Smooth muscle cell (in vitro differentiated cells): ENCODE data around the gene PDE1A. TPM values are rescaled to one million over a fixed set of nuclear protein-coding genes. Genes with fewer than 3 reads are reported as not detected.

Source experiments
- DNase-seq: peaks from one replicate; lab custom pipeline; 2025; ENCODE audit not compliant: unreplicated experiment; lab: John Stamatoyannopoulos, UW
- H2AFZ ChIP-seq: fragments of 200-600 bp; sonication (generic); 2 replicates; pipeline ENCODE4 v1.6.0; 2016; ENCODE audit warnings: antibody characterized with exemption, low read depth, mild to moderate bottlenecking
- H3F3A ChIP-seq: fragments of 200-600 bp; sonication (generic); 2 replicates; pipeline ENCODE4 v1.6.0; 2017; ENCODE audit warnings: antibody characterized with exemption, low read depth
- H3K27ac ChIP-seq: fragments of 200-600 bp; sonication (generic); 2 replicates; pipeline ENCODE4 v1.5.1; 2016; ENCODE audit warnings: low read depth, mild to moderate bottlenecking
- H3K27me3 ChIP-seq: fragments of 200-600 bp; sonication (generic); 2 replicates; pipeline ENCODE4 v1.6.1; 2016; ENCODE audit warnings: low read depth, mild to moderate bottlenecking
- H3K36me3 ChIP-seq: fragments of 200-600 bp; sonication (generic); 2 replicates; pipeline ENCODE4 v1.5.1; 2016; ENCODE audit warnings: low read depth
- H3K4me1 ChIP-seq: fragments of 200-600 bp; sonication (generic); 2 replicates; pipeline ENCODE4 v1.5.1; 2016; ENCODE audit warnings: low read depth
- H3K4me2 ChIP-seq: fragments of 200-600 bp; sonication (generic); 2 replicates; pipeline ENCODE4 v1.6.0; 2016; ENCODE audit warnings: mild to moderate bottlenecking
- H3K4me3 ChIP-seq: fragments of 200-600 bp; sonication (generic); 2 replicates; pipeline ENCODE4 v1.5.1; 2016; ENCODE audit warnings: mild to moderate bottlenecking
- H3K79me2 ChIP-seq: fragments of 200-600 bp; sonication (generic); 2 replicates; pipeline ENCODE4 v1.6.0; 2016; ENCODE audit warnings: low read depth, mild to moderate bottlenecking
- H3K9ac ChIP-seq: fragments of 200-600 bp; sonication (generic); 2 replicates; pipeline ENCODE4 v1.6.0; 2016; ENCODE audit warnings: low read depth
- H3K9me3 ChIP-seq: fragments of 200-600 bp; sonication (generic); replicated peaks from 2 replicates; pipeline ENCODE4 v1.5.1; 2016; ENCODE audit warnings: low read depth
- H4K20me1 ChIP-seq: fragments of 200-600 bp; sonication (generic); 2 replicates; pipeline ENCODE4 v1.6.0; 2016; ENCODE audit warnings: low read depth
- WGBS: methylation state at CpG from one replicate; pipeline ENCODE4 v1.1.7; 2016; ENCODE audit warnings: low lambda C conversion rate; 5-methylcytosine and 5-hydroxymethylcytosine counted together
- polyA plus RNA-seq: library from polyadenylated mRNA; unstranded; fragments of >200 nt; fragmentation: Nextera tagmentation; extraction: Ambion mirVana; gene quantifications from 2 replicates; pipeline ENCODE4 v1.2.1, GENCODE V29; 2016
- total RNA-seq: library from RNA; depleted of rRNA; stranded (reverse); fragments of >200 nt; gene quantifications from 2 replicates; pipeline ENCODE4 v1.2.3, GENCODE V29; 2014
- TF ChIP-seq, protein P1 (sequence below): fragments of 200-600 bp; sonication (generic); IDR thresholded peaks from 2 replicates; pipeline ENCODE4 v1.5.1; 2017; ENCODE audit warnings: borderline replicate concordance, mild to moderate bottlenecking, antibody characterized with exemption; ENCODE audit not compliant: insufficient read depth, poor library complexity, severe bottlenecking

PDE1A gene
- total and polyA plus RNA-seq, 2 experiments from 2014 or later, result 0.58 to 0.96 TPM

DNA sequence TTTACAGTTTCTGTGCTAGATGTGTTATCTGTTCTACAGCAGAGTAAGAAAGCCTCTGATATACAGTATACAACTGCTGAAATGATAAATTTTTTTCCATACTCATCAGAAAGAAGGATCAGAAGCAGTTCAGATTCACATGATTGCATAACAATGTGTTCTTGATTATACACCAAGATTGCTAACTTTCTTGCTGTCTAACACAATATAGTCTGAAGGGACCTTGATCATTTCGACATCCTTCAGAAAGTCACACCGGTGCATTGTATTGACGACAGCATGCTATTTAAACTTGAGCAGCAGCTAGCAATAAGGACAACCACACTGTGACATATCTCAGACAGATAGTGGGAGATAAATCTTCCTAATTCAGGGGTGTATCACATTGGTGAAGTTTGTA is 127.2 kb downstream of the PDE1A start:
- Histone ChIP-seq H3K9me3 (no peaks in the 10 kb centered on the region), H3K9ac (no peak overlapping the region), H3F3A (no peaks in the 10 kb centered on the region), H2AFZ (no peak overlapping the region), H3K4me3 (no peak overlapping the region), H3K27me3 (no peaks in the 10 kb centered on the region), H3K27ac (no peak overlapping the region), H3K36me3 (no peaks in the 10 kb centered on the region), H4K20me1 (no peaks in the 10 kb centered on the region), H3K79me2 (no peaks in the 10 kb centered on the region), H3K4me1 (no peaks in the 10 kb centered on the region), H3K4me2 (no peak overlapping the region)
- no peak for DNase-seq
- WGBS, result 95% methylated on average over 3 of the region's 3 CpGs
- TF ChIP-seq, protein P1, sequence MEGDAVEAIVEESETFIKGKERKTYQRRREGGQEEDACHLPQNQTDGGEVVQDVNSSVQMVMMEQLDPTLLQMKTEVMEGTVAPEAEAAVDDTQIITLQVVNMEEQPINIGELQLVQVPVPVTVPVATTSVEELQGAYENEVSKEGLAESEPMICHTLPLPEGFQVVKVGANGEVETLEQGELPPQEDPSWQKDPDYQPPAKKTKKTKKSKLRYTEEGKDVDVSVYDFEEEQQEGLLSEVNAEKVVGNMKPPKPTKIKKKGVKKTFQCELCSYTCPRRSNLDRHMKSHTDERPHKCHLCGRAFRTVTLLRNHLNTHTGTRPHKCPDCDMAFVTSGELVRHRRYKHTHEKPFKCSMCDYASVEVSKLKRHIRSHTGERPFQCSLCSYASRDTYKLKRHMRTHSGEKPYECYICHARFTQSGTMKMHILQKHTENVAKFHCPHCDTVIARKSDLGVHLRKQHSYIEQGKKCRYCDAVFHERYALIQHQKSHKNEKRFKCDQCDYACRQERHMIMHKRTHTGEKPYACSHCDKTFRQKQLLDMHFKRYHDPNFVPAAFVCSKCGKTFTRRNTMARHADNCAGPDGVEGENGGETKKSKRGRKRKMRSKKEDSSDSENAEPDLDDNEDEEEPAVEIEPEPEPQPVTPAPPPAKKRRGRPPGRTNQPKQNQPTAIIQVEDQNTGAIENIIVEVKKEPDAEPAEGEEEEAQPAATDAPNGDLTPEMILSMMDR, result no peak

- TF ChIP-seq, protein P1, result no peak
- no peak overlapping the region for H2AFZ ChIP-seq
Measured at GRCh38 chr2:182298456-182298855, 128.4 kb downstream of the PDE1A start.

DNA sequence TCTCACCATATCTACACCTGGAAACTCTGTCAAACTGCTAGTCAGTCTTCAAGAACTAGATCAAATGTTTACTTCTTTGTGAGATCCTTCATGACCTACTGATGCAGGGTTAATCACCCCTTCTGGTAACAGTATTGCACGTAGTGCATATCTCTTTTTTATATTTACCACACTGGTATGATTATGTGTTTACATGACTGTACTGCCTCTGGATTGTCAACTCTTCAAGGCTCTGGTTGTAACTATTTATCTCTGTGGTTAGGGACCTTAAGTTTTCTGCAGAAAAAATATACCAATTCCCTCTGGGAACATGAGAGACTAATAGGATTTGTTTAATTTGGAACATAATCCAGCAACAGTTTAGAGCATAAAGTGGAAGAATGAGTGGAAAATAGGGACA is 135.5 kb downstream of the PDE1A start:
- Histone ChIP-seq H3K36me3 (no peaks in the 10 kb centered on the region), H3K27me3 (no peaks in the 10 kb centered on the region), H3K27ac (peak overlapping the region; percentile 3), H3K4me1 (no peaks in the 10 kb centered on the region), H3K4me3 (no peak overlapping the region), H2AFZ (no peak overlapping the region), H4K20me1 (no peaks in the 10 kb centered on the region), H3K4me2 (peak overlapping the region; percentile 5), H3F3A (no peaks in the 10 kb centered on the region), H3K9ac (no peak overlapping the region), H3K79me2 (no peaks in the 10 kb centered on the region), H3K9me3 (no peaks in the 10 kb centered on the region)
- DNase-seq, result no peak
- TF ChIP-seq, protein P1, result no peak
- 16% methylated on average over 1 of the region's 1 CpG for WGBS

More at GRCh38 chr2:182298456-182298855, 128.4 kb downstream of the PDE1A start:
- H3K9me3 ChIP-seq, result no peaks in the 10 kb centered on the region
- no peaks in the 10 kb centered on the region for H3K79me2 ChIP-seq
- H3K4me1 ChIP-seq, result no peaks in the 10 kb centered on the region
- no peak overlapping the region for H3K9ac ChIP-seq
- H3K4me2 ChIP-seq, result no peak overlapping the region
- no peaks in the 10 kb centered on the region for H3K27me3 ChIP-seq
- no peaks in the 10 kb centered on the region for H4K20me1 ChIP-seq
- H3K36me3 ChIP-seq, result no peaks in the 10 kb centered on the region
- H3K4me3 ChIP-seq, result no peak overlapping the region
- 83% methylated on average over 4 of the region's 4 CpGs for WGBS
- DNase-seq, result no peak
- no peaks in the 10 kb centered on the region for H3F3A ChIP-seq
- no peak overlapping the region for H3K27ac ChIP-seq

DNA sequence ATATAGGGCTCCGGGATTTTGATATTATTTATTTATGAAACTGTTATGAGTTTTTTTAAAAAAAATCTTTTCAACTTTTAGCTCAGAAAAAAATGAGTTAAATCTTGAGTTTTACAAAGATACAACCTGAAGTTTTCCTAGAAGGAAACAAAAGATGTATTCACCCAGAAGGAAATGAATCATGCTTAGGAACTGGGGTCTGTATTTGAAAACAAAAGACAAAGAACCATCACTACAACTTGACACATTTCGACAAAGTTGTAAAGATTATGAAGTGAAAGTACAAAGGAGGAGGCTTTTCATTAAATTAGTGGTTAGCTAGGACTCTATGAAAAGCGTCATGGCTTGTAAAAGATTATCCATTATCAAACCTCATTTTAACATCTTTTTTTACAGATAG is 143.3 kb downstream of the PDE1A start:
- Histone ChIP-seq H3K9ac (no peak overlapping the region), H3K4me3 (no peak overlapping the region), H4K20me1 (no peaks in the 10 kb centered on the region), H3K27me3 (no peaks in the 10 kb centered on the region), H3K36me3 (no peaks in the 10 kb centered on the region), H3F3A (no peaks in the 10 kb centered on the region), H3K9me3 (no peaks in the 10 kb centered on the region), H3K27ac (no peak overlapping the region), H3K79me2 (no peaks in the 10 kb centered on the region), H2AFZ (peak overlapping the region; percentile 32), H3K4me1 (peaks cover 4% of the 10 kb centered on the region), H3K4me2 (no peak overlapping the region)
- DNase-seq, result no peak
- TF ChIP-seq, protein P1, result no peak
- 45% methylated on average over 3 of the region's 3 CpGs for WGBS
